Liver (tissue), 9 donors: ENCODE data around the gene PRSS16. TPM values are rescaled to one million over a fixed set of nuclear protein-coding genes. Genes with fewer than 3 reads are reported as not detected.

Source experiments
- DNase-seq: peaks from one replicate; pipeline ENCODE4 v3.0.0-alpha.2; 2017; ENCODE audit warnings: low spot score
- H3K27ac ChIP-seq, 2 donors: one replicate each; pipeline ENCODE4 v1.7.0; 2013; ENCODE audit warnings: inconsistent platforms in 2 of 2, low read length in 2 of 2, control low read depth in 1 of 2, low read depth in 1 of 2, mild to moderate bottlenecking in 1 of 2
- H3K27me3 ChIP-seq, 4 donors: one replicate each; pipeline versions ENCODE4 v1.6.1 to v1.7.0; 2013; ENCODE audit warnings: low read length in 3 of 4, inconsistent platforms in 1 of 4, mild to moderate bottlenecking in 1 of 4, moderate library complexity in 1 of 4; ENCODE audit not compliant: control insufficient read depth in 4 of 4, insufficient read depth in 4 of 4
- H3K36me3 ChIP-seq, 4 donors: one replicate each; pipeline versions ENCODE4 v1.6.1 to v1.7.0; 2013; ENCODE audit warnings: low read length in 3 of 4, mild to moderate bottlenecking in 3 of 4, low read depth in 1 of 4, moderate library complexity in 1 of 4; ENCODE audit not compliant: control insufficient read depth in 4 of 4, insufficient read depth in 3 of 4
- H3K4me1 ChIP-seq, 4 donors: one replicate each; pipeline versions ENCODE4 v1.6.1 to v1.7.0; 2013; ENCODE audit warnings: low read length in 3 of 4, mild to moderate bottlenecking in 3 of 4, moderate library complexity in 1 of 4; ENCODE audit not compliant: control insufficient read depth in 4 of 4, insufficient read depth in 4 of 4
- H3K4me3 ChIP-seq, 3 donors: one replicate each; pipeline versions ENCODE4 v1.6.1 to v1.7.0; 2013; ENCODE audit warnings: low read length in 3 of 3, control low read depth in 1 of 3, low read depth in 1 of 3, mild to moderate bottlenecking in 1 of 3
- H3K9ac ChIP-seq, 2 donors: one replicate each; pipeline ENCODE4 v1.7.0; 2013; ENCODE audit warnings: low read length in 2 of 2, mild to moderate bottlenecking in 2 of 2, moderate library complexity in 2 of 2, control low read depth in 1 of 2, low read depth in 1 of 2
- H3K9me3 ChIP-seq, 4 donors: one replicate each; pipeline versions ENCODE4 v1.6.1 to v1.7.0; 2013; ENCODE audit warnings: low read length in 3 of 4; ENCODE audit not compliant: control insufficient read depth in 4 of 4
- ATF3 ChIP-seq: IDR thresholded peaks from 2 replicates; pipeline ENCODE4 v1.6.1; 2016; ENCODE audit warnings: antibody characterized with exemption
- CTCF ChIP-seq: fragments of 150-350 bp; IDR thresholded peaks from 2 replicates; pipeline ENCODE4 v1.5.1; 2017; ENCODE audit warnings: improper control_type of control experiment, low read depth, low read length; ENCODE audit not compliant: missing input control
- EGR1 ChIP-seq, 2 donors: IDR thresholded peaks; 2 replicates each; pipeline ENCODE4 v1.6.1; 2016 to 2018; ENCODE audit warnings: antibody characterized with exemption in 2 of 2, low read depth in 2 of 2
- FOXA1 ChIP-seq: IDR thresholded peaks from 2 replicates; pipeline ENCODE4 v1.6.1; 2016; ENCODE audit warnings: antibody characterized with exemption
- GABPA ChIP-seq, 2 donors: IDR thresholded peaks in 1 of 2; conservative IDR thresholded peaks in 1 of 2; 2 replicates each; pipeline ENCODE4 v1.6.1; 2016; ENCODE audit warnings: antibody characterized with exemption in 2 of 2, mild to moderate bottlenecking in 1 of 2, moderate library complexity in 1 of 2
- HNF4A ChIP-seq, 2 donors: conservative IDR thresholded peaks; 2 replicates each; pipeline ENCODE4 v1.6.1; 2016; ENCODE audit warnings: antibody characterized with exemption in 2 of 2, mild to moderate bottlenecking in 2 of 2
- HNF4G ChIP-seq: IDR thresholded peaks from 2 replicates; pipeline ENCODE4 v1.6.1; 2016; ENCODE audit warnings: antibody characterized with exemption
- JUND ChIP-seq, 2 donors: IDR thresholded peaks; 2 replicates each; pipeline ENCODE4 v1.6.1; 2016; ENCODE audit warnings: antibody characterized with exemption in 2 of 2
- RAD21 ChIP-seq, 2 donors: IDR thresholded peaks; 2 replicates each; pipeline ENCODE4 v1.6.1; 2016; ENCODE audit warnings: antibody characterized with exemption in 2 of 2, mild to moderate bottlenecking in 2 of 2
- RXRA ChIP-seq, 2 donors: IDR thresholded peaks; 2 replicates each; pipeline ENCODE4 v1.6.1; 2017 to 2018; ENCODE audit warnings: antibody characterized with exemption in 2 of 2, mild to moderate bottlenecking in 1 of 2
- SP1 ChIP-seq: IDR thresholded peaks from 2 replicates; pipeline ENCODE4 v1.6.1; 2018; ENCODE audit warnings: antibody characterized with exemption, mild to moderate bottlenecking
- YY1 ChIP-seq: IDR thresholded peaks from 2 replicates; pipeline ENCODE4 v1.6.1; 2016; ENCODE audit warnings: antibody characterized with exemption, mild to moderate bottlenecking
- ZBTB33 ChIP-seq: IDR thresholded peaks from 2 replicates; pipeline ENCODE4 v1.6.1; 2016; ENCODE audit warnings: antibody characterized with exemption
- WGBS: extraction: QIAGEN DNeasy Blood & Tissue Kit; methylation state at CpG from one replicate; pipeline ENCODE4 v1.1.7; 2013; 5-methylcytosine and 5-hydroxymethylcytosine counted together
- polyA plus RNA-seq, 2 donors: library from polyadenylated mRNA; stranded (reverse) in 1 of 2; unstranded in 1 of 2; fragments of 200-250 nt in 1 of 2; fragments of >200 nt in 1 of 2; fragmentation: Nextera tagmentation in 1 of 2; extraction: Ambion mirVana in 1 of 2; gene quantifications; one replicate each; pipeline versions ENCODE4 v1.2.1 to v1.2.3, GENCODE V29; 2013 to 2015
- total RNA-seq, 2 donors: library from RNA; depleted of rRNA; stranded (reverse); fragments of >200 nt; gene quantifications; one replicate each; pipeline ENCODE4 v1.2.3, GENCODE V29; 2014
- donor health status: healthy.
- donor health status: healthy.
- donor health status: healthy.
- donor health status: healthy.
- donor health status: healthy.

The PRSS16 gene
- total and polyA plus RNA-seq, 4 donors, result 0.06 to 0.42 TPM; not detected in 2

GRCh38 chr6:27267857-27268434, 20.4 kb downstream of the PRSS16 start:
- H3K9me3 ChIP-seq, result peaks cover 0 to 10% (median 3%) of the 10 kb centered on the region in 4 donors
- no peak for DNase-seq
- peaks cover 2 to 11% (median 10%) of the 10 kb centered on the region in 4 donors for H3K27me3 ChIP-seq
- H3K4me3 ChIP-seq, result no peak overlapping the region
- no peaks in the 10 kb centered on the region for H3K4me1 ChIP-seq
- no peaks in the 10 kb centered on the region for H3K36me3 ChIP-seq
- 13% methylated on average over 22 of the region's 22 CpGs for WGBS
- H3K9ac ChIP-seq, result no peak overlapping the region
- TF ChIP-seq EGR1 (IDR thresholded peaks at IDR 0.05; ENCODE audit: low read depth in 2 of 2) (no peak), RAD21 (IDR thresholded peaks at IDR 0.05) (no peak), YY1 (no peak), FOXA1 (no peak), RXRA (IDR thresholded peaks at IDR 0.05) (no peak)
- H3K27ac ChIP-seq, result no peak overlapping the region

- peaks cover 2 to 12% (median 11%) of the 10 kb centered on the region in 4 donors for H3K27me3 ChIP-seq
- H3K36me3 ChIP-seq, result no peaks in the 10 kb centered on the region
- WGBS, result 63% methylated on average over 14 of the region's 14 CpGs
- peaks cover 0 to 10% (median 3%) of the 10 kb centered on the region in 4 donors for H3K9me3 ChIP-seq
- no peak for TF ChIP-seq SP1
- no peak for TF ChIP-seq HNF4G
- no peak for TF ChIP-seq YY1
- TF ChIP-seq ZBTB33, result no peak
- TF ChIP-seq RXRA (IDR thresholded peaks at IDR 0.05), result no peak
- TF ChIP-seq GABPA (IDR thresholded peaks at IDR 0.05 in 1 of 2, conservative IDR thresholded peaks at IDR 0.05 in 1 of 2), result no peak
- TF ChIP-seq JUND (IDR thresholded peaks at IDR 0.05), result no peak
- H3K4me1 ChIP-seq, result no peaks in the 10 kb centered on the region
- H3K27ac ChIP-seq, result no peak overlapping the region
- H3K4me3 ChIP-seq, result no peak overlapping the region
- H3K9ac ChIP-seq, result no peak overlapping the region
- no peak for DNase-seq
These were observed 21.3 kb downstream of the PRSS16 start for GRCh38 chr6:27268803-27269202.

- WGBS, result 58% methylated on average over 11 of the region's 11 CpGs
- no peak for DNase-seq
- TF ChIP-seq ATF3, result no peak
- TF ChIP-seq RAD21 (IDR thresholded peaks at IDR 0.05), result no peak
- no peak for TF ChIP-seq HNF4A (conservative IDR thresholded peaks at IDR 0.05)
- TF ChIP-seq YY1, result no peak
- TF ChIP-seq CTCF, result no peak
- TF ChIP-seq ZBTB33, result no peak
These were observed 26.3 kb downstream of the PRSS16 start for GRCh38 chr6:27273783-27274182.

More at GRCh38 chr6:27273783-27274182, 26.3 kb downstream of the PRSS16 start:
- Histone ChIP-seq H3K4me1 (no peaks in the 10 kb centered on the region), H3K36me3 (no peaks in the 10 kb centered on the region), H3K9ac (no peak overlapping the region), H3K27ac (no peak overlapping the region), H3K4me3 (no peak overlapping the region), H3K27me3 (peaks cover 3 to 18% (median 8%) of the 10 kb centered on the region in 4 donors), H3K9me3 (peaks cover 0 to 8% (median 1%) of the 10 kb centered on the region in 4 donors)
